NT2/D1 (cell line): ENCODE results near the gene SMCR8.

Experiments
- YY1 ChIP-seq: IDR thresholded peaks from 2 replicates; pipeline ENCODE4 v1.6.1; 2011; ENCODE audit not compliant: insufficient read length, insufficient read depth
- ZNF274 ChIP-seq: IDR thresholded peaks from 2 replicates; pipeline ENCODE4 v1.6.1; 2011; ENCODE audit warnings: mild to moderate bottlenecking, low read depth, low read length

- TF ChIP-seq YY1 (no peak), ZNF274 (no peak)
Measured at GRCh38 chr17:18280249-18280648, 34.8 kb upstream of the SMCR8 start.
